GM18951 (cell line): ENCODE results near the gene SNCB.
"Not testable (repeated sequence)": the region's sequence is repeated elsewhere in the genome, so short reads cannot be mapped to it uniquely, and the experiment has no call there.

Source experiments
- POLR2A ChIP-seq: IDR thresholded peaks from 4 replicates; pipeline ENCODE4 v1.6.1; 2011; ENCODE audit warnings: mild to moderate bottlenecking; ENCODE audit not compliant: insufficient read length, insufficient read depth; ENCODE audit errors: extremely low read depth
- in situ Hi-C: fragments of 300-500 bp; cut with MboI; formaldehyde crosslinking; loops from one replicate; pipeline ENCODE4 v1.12.0; 2022; ENCODE audit warnings: low sequenced_read_pairs, mixed read lengths, inconsistent platforms; ENCODE audit not compliant: unreplicated experiment

The SNCB gene

DNA sequence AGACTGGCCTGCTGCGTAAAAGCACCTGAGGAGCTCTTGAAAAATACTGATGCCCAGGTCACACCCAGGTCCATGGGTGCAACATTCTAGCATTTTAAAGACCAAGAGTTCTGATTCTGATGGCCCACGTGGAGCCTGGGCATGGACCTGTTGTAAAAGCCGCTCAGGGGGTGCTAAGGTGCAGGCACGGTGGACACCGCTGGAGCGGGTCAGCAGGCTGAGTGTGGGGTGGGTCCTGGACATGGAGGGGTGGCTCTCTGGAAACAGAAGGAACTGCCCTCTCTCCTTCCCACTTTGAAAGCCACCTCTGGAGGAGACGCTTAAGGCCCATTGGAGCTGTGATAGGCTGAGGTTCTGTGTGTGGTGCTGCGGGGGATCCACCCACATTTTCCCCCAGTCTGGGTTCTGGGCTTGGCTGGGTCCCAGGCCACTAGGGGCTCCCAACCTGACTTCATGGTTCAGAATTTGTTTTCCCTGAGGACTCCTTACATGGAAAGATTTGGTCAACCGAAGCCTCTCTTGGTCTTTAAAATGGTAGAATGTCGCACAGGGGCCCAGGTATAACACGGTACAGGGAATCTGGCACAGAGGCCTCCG lies 37.0 kb downstream of the SNCB start:
- in situ Hi-C loops: no loop called here
- TF ChIP-seq POLR2A: no peak

DNA sequence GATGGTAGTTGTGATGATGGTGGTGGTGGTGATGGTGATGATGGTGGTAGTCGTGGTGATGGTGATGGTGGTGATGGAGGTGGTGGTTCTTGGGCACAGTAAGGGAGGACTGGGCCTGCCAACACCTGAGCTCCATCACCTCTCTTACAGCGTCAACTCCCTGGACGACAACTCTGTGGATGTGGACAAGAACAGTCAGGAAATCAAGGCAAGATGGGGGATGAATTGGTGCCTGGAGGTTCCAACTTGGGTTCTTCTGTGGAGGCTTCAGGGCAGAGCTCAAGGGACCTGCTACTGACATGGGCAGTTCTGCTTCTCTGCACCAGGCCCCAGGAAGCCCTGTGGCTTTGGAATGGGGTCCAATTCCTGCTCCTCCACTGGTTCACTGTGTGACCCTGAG lies 37.8 kb downstream of the SNCB start:
- in situ Hi-C loops: no loop called here
- no peak for TF ChIP-seq POLR2A

DNA sequence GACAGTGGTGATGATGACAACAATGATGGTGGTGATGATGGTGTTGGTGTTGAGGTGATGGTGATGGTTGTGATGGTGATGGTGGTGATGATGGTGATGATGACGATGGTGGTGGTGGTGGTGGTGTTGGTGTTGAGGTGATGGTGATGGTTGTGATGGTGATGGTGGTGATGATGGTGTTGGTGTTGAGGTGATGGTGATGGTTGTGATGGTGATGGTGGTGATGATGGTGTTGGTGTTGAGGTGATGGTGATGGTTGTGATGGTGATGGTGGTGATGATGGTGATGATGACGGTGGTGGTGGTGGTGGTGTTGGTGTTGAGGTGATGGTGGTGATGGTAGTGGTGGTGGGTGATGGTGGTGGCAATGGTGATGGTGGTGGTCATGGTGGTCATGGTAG lies 38.7 kb downstream of the SNCB start:
- in situ Hi-C loops: not testable (repeated sequence)

DNA sequence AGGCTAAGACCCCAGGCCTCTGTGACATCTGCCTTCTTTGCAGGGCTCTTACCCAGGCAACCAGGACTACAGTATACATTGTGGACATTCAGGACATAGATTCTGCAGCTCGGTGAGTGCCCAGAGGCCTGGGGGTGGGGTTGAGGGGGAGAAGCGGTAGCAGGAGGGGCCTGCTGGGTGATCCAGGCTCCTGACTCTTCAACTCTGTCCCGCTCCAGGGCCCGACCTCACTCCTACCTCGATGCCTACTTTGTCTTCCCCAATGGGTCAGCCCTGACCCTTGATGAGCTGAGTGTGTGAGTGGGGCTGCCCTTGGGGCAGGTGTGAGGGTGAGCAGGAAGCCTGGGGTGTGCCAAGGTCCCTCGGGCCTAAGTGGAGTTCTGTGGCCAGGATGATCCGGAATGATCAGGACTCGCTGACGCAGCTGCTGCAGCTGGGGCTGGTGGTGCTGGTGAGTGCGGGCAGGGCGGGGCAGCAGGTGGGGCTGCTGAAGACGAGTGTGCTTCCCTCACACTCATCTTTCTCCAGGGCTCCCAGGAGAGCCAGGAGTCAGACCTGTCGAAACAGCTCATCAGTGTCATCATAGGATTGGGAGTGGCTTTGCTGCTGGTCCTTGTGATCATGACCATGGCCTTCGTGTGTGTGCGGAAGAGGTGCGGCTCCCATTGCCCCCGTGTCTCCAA lies 40.2 kb downstream of the SNCB start:
- TF ChIP-seq POLR2A: no peak

DNA sequence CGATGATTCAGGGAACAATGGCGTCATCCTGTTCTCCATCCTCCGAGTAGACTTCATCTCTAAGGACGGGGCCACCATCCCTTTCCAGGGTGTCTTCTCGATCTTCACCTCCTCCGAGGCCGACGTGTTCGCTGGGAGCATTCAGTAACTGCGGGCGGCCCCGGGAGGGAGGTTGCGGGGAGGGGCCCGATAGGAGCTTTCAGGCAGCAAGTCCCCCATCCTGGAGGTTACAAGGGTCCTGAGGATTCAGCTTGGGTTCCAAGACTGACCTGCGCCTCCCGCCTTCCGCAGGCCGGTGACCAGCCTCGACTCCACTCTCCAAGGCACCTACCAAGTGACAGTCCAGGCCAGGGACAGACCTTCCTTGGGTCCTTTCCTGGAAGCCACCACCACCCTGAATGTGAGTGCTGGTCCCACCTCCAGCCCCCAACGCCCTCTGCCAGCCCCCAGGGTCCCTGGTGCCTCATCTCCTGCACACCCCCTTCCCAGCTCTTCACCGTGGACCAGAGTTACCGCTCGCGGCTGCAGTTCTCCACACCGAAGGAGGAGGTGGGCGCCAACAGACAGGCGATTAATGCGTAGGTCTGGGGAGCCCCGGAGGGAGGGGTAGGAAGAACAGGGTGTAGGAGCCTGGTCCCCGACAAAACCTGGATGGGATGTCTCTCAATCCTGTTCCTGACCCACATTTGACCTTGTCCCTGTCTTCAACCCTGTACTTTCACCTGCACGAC lies 41.1 kb downstream of the SNCB start:
- no peak for TF ChIP-seq POLR2A
- in situ Hi-C loops: no loop called here

More for the DNA sequence above, 40.2 kb downstream of the SNCB start:
- in situ Hi-C loops: no loop called here

DNA sequence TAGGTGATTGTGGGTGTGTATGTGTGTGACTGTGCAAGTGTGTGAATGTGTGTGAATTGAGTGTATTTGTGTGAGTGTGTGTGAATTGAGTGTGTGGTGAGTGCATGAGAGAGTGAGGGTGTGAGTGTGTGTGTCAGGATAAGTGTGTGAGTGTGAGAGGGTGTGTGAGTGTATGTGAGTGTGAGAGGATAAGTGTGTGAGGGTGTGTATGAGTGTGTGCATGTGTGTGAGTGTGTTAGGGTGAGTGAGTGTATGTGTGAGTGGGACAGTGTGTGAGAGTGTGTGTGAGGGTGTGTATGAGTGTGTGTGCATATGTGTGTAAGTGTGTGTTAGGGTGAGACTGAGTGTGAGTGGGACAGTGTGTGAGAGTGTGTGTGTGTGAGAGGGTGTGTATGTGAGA lies 42.0 kb downstream of the SNCB start:
- in situ Hi-C loops: no loop called here
- TF ChIP-seq POLR2A: no peak

DNA sequence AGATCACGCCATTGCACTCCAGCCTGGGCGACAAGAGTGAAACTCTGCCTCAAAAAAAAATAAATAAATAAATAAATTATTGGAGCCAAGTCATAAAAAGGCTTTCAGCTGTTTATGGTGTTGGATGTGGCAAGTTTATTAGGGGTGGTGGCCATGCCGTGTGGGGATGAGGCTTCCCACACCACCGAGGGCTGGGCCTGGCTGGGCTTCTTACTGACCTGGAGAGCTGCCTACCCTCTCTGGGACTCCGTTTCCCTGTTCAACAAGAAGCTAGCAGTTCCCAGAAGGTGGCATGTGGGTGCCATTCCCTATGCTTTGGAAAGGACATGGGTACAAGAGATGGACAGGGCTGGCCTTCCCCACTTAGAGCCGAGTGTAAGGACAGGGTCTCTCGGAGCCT lies 42.9 kb downstream of the SNCB start:
- TF ChIP-seq POLR2A: no peak
- in situ Hi-C loops: no loop called here

DNA sequence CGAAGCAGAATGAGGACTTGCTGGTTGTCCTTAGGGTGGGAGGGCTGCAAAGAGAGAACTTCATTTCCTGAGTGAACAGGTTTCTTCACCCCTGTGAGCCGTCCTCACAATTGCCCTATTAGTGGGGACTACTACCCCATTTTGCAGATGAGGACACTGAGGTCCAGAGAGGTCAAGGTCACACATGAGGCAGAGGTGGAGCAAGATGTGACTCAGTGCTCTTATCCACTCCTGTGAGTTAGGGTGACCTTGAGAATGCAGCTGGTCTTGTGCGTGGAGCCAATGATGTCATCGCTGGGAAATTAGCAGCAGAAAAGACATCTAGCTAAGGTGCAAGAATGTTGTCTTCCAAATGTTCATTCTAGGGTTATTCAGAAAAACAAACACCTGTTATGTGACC lies 47.3 kb downstream of the SNCB start:
- no peak for TF ChIP-seq POLR2A
- in situ Hi-C loops: no loop called here

DNA sequence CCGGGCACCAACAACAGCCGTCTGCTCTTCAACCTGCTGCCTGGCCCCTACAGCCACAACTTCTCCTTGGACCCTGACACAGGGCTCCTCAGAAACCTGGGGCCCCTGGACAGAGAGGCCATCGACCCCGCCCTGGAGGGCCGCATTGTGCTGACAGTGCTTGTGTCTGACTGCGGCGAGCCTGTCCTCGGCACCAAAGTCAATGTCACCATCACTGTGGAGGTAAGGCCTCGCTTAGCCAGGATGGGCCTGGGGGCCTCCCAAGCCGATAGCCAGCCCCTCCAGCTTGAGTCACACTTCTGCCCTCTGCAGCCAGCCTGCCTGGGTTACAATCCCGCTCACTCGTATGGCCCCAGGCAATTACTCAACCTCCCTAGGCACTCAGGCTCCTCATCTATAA lies 49.0 kb downstream of the SNCB start:
- in situ Hi-C loops: no loop called here
- TF ChIP-seq POLR2A: no peak

DNA sequence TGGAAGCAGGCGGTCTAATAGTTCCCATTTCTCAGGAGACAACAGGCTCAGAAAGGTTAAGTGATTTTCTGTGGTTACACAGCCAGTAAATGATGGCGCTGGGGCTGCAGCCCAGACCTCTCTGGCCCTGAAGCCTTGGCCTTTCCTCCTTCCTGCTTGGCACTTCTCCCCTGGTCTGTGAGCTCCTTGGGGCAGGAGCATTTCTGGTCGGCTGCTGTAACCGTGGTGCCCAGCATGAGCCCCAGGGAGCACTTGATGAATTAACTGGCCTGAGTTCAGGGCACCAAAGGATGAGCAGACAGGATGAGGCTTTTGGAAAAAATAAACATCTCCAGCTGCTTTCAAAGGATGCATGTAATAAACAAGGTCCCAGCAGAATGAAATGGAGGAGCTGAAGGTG lies 51.0 kb downstream of the SNCB start:
- in situ Hi-C loops: no loop called here
- no peak for TF ChIP-seq POLR2A

DNA sequence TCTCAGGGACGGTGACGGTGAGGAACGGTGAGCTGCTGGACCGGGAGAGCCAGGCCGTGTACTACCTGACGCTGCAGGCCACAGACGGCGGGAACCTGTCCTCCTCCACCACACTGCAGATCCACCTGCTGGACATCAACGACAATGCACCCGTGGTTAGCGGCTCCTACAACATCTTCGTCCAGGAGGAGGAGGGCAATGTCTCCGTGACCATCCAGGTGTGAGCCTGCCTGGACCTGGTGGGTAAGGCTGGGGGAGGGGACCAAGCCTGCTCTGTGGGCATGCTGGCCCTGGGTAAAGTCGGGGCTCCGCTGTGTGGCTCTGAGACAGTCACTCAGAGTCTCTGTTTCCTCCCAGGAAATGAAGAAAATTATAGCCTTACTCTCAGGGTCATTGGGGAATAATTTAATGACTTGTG lies 51.9 kb downstream of the SNCB start:
- TF ChIP-seq POLR2A: no peak
- in situ Hi-C loops: no loop called here

DNA sequence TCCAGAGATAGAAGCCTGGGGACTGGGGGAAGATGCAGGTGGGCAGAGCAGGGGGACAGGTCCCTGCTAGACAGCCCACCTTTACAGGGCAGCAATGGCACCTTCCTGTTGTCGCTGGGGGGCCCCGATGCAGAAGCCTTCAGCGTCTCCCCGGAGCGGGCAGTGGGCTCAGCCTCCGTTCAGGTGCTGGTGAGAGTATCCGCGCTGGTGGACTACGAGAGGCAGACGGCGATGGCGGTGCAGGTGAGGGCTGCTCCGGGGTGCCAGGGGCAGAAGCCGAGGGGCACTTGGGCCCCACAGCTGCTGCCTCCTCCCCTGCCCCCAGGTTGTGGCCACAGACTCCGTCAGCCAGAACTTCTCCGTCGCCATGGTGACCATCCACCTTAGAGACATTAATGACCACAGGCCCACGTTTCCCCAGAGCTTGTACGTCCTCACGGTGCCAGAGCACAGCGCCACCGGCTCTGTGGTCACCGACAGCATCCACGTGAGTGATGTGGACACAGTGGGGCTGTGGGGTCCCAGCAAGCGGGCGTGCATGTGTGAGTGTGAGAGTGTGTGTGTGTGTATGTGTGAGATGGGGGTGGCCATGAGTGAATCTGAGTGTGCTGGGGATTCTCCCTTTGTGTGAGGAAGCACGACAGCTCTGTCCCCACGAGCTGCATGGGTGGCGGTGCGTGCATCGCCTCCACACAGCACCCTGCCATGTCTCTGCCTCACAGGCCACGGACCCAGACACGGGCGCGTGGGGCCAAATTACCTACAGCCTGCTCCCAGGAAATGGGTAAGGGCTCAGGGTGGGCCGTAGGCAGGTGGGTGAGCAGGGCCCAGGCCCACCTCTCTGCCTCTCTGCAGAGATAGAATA lies 52.8 kb downstream of the SNCB start:
- in situ Hi-C loops: no loop called here
- no peak for TF ChIP-seq POLR2A

DNA sequence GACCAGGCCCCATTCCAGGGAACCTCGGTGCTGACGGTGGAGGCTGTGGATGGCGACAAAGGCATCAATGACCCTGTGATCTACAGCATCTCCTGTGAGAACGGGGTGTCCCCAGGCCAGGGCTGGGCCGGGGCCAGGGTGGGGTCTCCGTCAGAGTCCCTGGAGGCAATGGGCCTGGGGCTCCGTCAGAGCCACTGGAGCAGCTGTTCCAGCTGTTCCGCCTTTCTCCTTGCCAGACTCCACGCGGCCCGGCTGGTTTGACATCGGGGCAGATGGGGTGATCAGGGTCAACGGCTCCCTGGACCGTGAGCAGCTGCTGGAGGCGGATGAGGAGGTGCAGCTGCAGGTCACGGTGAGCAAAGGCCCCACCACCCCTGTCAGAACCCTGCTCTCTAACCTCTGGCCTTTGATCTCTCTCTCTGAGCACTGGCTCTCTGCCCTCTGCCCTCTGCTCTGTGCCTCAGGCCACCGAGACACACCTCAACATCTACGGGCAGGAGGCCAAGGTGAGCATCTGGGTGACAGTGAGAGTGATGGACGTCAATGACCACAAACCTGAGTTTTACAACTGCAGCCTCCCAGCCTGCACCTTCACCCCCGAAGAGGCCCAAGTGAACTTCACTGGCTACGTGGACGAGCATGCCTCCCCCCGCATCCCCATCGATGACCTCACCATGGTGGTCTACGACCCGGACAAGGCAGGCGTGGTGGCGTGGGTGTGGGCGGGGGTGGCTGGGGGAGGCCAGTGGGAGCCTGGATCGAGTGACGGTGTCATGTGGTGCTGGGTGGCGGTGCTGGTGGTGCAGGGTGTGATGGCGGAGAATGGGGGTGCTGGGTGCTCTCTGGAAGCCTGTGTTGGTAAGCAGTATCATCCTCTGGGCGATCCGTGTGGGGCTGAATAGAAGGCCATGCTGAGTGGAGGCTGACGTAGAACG lies 54.6 kb downstream of the SNCB start:
- no peak for TF ChIP-seq POLR2A
- in situ Hi-C loops: no loop called here

DNA sequence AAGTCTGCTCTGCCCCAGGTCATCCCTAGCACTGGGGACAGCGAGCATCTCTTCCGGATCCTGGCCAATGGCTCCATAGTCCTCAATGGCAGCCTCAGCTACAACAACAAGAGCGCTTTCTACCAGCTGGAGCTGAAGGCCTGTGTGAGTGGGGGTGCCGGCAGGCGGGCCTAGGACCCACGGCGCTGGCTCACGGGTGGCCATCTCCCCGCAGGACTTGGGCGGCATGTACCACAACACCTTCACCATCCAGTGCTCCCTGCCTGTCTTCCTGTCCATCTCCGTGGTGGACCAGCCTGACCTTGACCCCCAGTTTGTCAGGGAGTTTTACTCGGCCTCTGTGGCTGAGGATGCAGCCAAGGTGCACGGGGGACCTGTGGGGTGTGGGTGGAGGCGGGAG lies 55.3 kb downstream of the SNCB start:
- in situ Hi-C loops: no loop called here
- no peak for TF ChIP-seq POLR2A
